PC-3 (cell line): ENCODE measurements around the gene ADAMTS4. TPM values are rescaled to one million over a fixed set of nuclear protein-coding genes. Genes with fewer than 3 reads are reported as not detected.

Source experiments
- ATAC-seq: fragments of 200-7000 bp; cut with Tn5 transposase; 2 replicates; pipeline ENCODE4 v1.9.1; 2020; ENCODE audit warnings: mild to moderate bottlenecking, moderate library complexity
- BruUV-seq: library from RNA; stranded (reverse); fragments of 400-500 nt; replicated peaks from 2 replicates; lab custom pipeline; 2021; lab: Mats Ljungman, UMichigan
- CTCF ChIA-PET: fragments of 300-600 bp; sonication (Branson Sonifier 250); formaldehyde crosslinking; loops from one replicate; lab custom pipeline; 2022; ENCODE audit warnings: antibody characterized with exemption; lab: Charles Lee
- POLR2A ChIA-PET: fragments of 300-600 bp; sonication (Branson Sonifier 250); formaldehyde crosslinking; loops from one replicate; lab custom pipeline; 2022; ENCODE audit warnings: antibody characterized with exemption; ENCODE audit not compliant: unreplicated experiment; lab: Charles Lee
- DNase-seq: peaks from one replicate; pipeline ENCODE4 v3.0.0-alpha.2; 2015
- H2AFZ ChIP-seq: fragments of 300-600 bp; sonication (generic); 2 replicates; pipeline ENCODE4 v1.6.0; 2016; ENCODE audit warnings: antibody characterized with exemption, low read length
- H3F3A ChIP-seq: fragments of 300-600 bp; sonication (generic); one replicate; pipeline ENCODE4 v1.6.0; 2017; ENCODE audit warnings: antibody characterized with exemption, low read length, control low read depth, mild to moderate bottlenecking; ENCODE audit not compliant: unreplicated experiment
- H3K27ac ChIP-seq: fragments of 300-600 bp; sonication (generic); 2 replicates; pipeline ENCODE4 v1.5.1; 2016; ENCODE audit warnings: mild to moderate bottlenecking, low read length
- H3K27me3 ChIP-seq: fragments of 300-600 bp; sonication (generic); 2 replicates; pipeline ENCODE4 v1.6.1; 2016; ENCODE audit warnings: low read length, mixed read lengths
- H3K36me3 ChIP-seq: fragments of 300-600 bp; sonication (generic); 2 replicates; pipeline ENCODE4 v1.6.1; 2016; ENCODE audit warnings: low read depth, mixed run types, low read length, mixed read lengths
- H3K4me1 ChIP-seq: fragments of 300-600 bp; sonication (generic); 2 replicates; pipeline ENCODE4 v1.5.1; 2016; ENCODE audit warnings: low read length; ENCODE audit not compliant: insufficient read depth
- H3K4me2 ChIP-seq: fragments of 300-600 bp; sonication (generic); 2 replicates; pipeline ENCODE4 v1.6.0; 2016; ENCODE audit warnings: low read length
- H3K4me3 ChIP-seq: fragments of 300-600 bp; sonication (generic); 2 replicates; pipeline ENCODE4 v1.5.1; 2016; ENCODE audit warnings: mild to moderate bottlenecking, low read length, mixed read lengths
- H3K79me2 ChIP-seq: fragments of 300-600 bp; sonication (generic); 2 replicates; pipeline ENCODE4 v1.6.1; 2017; ENCODE audit warnings: low read length, mixed read lengths
- H3K9ac ChIP-seq: fragments of 300-600 bp; sonication (generic); 2 replicates; pipeline ENCODE4 v1.6.0; 2016; ENCODE audit warnings: mild to moderate bottlenecking, low read length
- H3K9me2 ChIP-seq: fragments of 300-600 bp; sonication (generic); replicated peaks from 2 replicates; pipeline ENCODE4 v1.6.1; 2016; ENCODE audit warnings: mixed run types, low read length, mixed read lengths
- H3K9me3 ChIP-seq: fragments of 300-600 bp; sonication (generic); 2 replicates; pipeline ENCODE4 v1.6.1; 2016; ENCODE audit warnings: low read length, mixed read lengths
- H4K20me1 ChIP-seq: fragments of 300-600 bp; sonication (generic); 2 replicates; pipeline ENCODE4 v1.6.1; 2016; ENCODE audit warnings: low read length, mixed read lengths
- EZH2 ChIP-seq: fragments of 300-600 bp; sonication (generic); IDR thresholded peaks from one replicate; pipeline ENCODE4 v1.6.1; 2017; ENCODE audit warnings: antibody characterized with exemption, mild to moderate bottlenecking, low read length; ENCODE audit not compliant: unreplicated experiment
- EZH2phosphoT487 ChIP-seq: fragments of 300-600 bp; sonication (generic); IDR thresholded peaks from 2 replicates; pipeline ENCODE4 v1.6.1; 2018; ENCODE audit warnings: mild to moderate bottlenecking, antibody characterized with exemption, low read length, borderline replicate concordance
- intact Hi-C: fragments of 100-400 bp; cut with micrococcal nuclease; formaldehyde crosslinking; loops from 2 replicates; pipeline ENCODE4 v1.9.0; 2023
- total RNA-seq: library from RNA; depleted of rRNA; stranded (reverse); fragments of >200 nt; gene quantifications from 2 replicates; pipeline ENCODE4 v1.2.3, GENCODE V29; 2014
- TF ChIP-seq, protein P1 (sequence below): fragments of 300-600 bp; sonication (generic); conservative IDR thresholded peaks from 2 replicates; pipeline ENCODE4 v1.5.1; 2017; ENCODE audit warnings: antibody characterized with exemption, low read depth, mild to moderate bottlenecking, low read length

Gene ADAMTS4
- total RNA-seq, 1 experiment from 2014 or later = not detected

DNA sequence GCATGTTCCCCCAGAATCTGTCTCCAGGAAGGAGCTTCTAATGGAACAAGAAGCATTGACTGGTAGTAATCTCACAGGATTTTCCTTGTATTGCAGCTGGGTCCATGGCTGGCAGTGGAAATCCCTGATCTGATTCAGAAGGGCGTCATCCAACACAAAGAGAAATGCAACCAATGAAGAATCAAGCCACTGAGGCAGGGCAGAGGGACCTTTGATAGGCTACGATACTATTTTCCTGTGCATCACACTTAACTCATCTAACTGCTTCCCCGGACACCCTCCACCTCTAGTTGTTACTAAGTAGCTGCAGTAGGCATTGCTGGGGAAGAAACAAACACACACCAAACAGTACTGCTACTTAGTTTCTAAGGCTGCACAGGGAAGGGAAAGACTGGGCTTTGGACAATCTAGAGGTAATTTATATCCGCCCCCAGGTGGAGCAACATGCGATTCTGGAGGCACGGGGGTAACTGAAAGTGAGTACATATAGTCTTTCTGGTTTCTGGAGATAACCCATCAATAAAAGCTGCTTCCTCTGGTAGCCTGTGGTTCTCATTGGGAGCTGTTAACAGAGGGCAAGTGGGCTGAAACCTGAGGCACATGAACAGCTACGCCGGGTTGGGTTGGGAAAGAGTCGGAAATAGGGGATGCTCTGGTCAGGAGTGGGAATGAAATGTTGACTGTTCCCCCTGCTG lies 40.4 kb downstream of the ADAMTS4 start:
- Histone ChIP-seq H3K27ac (peak overlapping the region; percentile 21), H3K4me2 (peak overlapping the region; percentile 86), H3K79me2 (peaks cover 42% of the 10 kb centered on the region), H3K4me1 (peaks cover 37% of the 10 kb centered on the region), H3K9me2 (no peaks in the 10 kb centered on the region), H3K4me3 (peak overlapping the region; percentile 96), H3F3A (no peaks in the 10 kb centered on the region), H4K20me1 (no peaks in the 10 kb centered on the region), H3K27me3 (no peaks in the 10 kb centered on the region), H2AFZ (peak overlapping the region; percentile 81; the same call in 1 of the 2 replicates), H3K9me3 (no peaks in the 10 kb centered on the region), H3K9ac (peak overlapping the region; percentile 96), H3K36me3 (peaks cover 9% of the 10 kb centered on the region; the same call in 1 of the 2 replicates)
- ChIA-PET CTCF (no interaction called here), POLR2A (interaction anchor here (0.5 to 0.7 kb wide), 3 partner anchors 24 to 47 kb away, joined by 3 to 4 read pairs (median 3); no protein-coding TSS in a partner anchor)
- no peak for TF ChIP-seq EZH2
- no peak for TF ChIP-seq EZH2phosphoT487
- TF ChIP-seq, protein P1, sequence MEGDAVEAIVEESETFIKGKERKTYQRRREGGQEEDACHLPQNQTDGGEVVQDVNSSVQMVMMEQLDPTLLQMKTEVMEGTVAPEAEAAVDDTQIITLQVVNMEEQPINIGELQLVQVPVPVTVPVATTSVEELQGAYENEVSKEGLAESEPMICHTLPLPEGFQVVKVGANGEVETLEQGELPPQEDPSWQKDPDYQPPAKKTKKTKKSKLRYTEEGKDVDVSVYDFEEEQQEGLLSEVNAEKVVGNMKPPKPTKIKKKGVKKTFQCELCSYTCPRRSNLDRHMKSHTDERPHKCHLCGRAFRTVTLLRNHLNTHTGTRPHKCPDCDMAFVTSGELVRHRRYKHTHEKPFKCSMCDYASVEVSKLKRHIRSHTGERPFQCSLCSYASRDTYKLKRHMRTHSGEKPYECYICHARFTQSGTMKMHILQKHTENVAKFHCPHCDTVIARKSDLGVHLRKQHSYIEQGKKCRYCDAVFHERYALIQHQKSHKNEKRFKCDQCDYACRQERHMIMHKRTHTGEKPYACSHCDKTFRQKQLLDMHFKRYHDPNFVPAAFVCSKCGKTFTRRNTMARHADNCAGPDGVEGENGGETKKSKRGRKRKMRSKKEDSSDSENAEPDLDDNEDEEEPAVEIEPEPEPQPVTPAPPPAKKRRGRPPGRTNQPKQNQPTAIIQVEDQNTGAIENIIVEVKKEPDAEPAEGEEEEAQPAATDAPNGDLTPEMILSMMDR = no peak
- intact Hi-C loops = loop anchor here (2.0 kb wide), 1 partner anchor 40 kb away; the partner anchor contains the start of genes NIT1 and PFDN2
- DNase-seq = peak; percentile 25
- peak; percentile 0; the same call in 1 of the 2 replicates for ATAC-seq
- no TSS peak for BruUV-seq

DNA sequence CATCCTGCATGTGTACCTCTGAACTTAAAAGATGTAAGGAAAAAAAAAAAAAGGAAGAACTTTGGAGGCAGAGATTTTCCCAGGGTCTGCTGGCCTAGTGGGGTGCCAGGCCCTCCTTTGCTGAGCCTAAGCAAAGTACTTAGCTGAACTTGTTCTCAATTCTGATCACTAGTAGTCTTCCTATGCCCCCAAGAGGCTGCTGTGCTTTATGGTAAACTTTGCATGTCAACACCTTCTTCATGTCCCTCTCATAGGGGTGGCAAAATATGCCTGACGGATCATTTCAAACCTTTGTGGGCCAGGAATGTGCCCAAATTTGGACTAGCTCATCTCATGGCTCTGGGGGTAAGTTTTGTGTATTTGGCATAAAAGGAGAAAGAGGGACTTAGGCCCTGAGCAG lies 41.0 kb downstream of the ADAMTS4 start:
- H3K4me1 ChIP-seq = peaks cover 41% of the 10 kb centered on the region
- H3K9me2 ChIP-seq = no peaks in the 10 kb centered on the region
- H3K4me2 ChIP-seq = no peak overlapping the region
- DNase-seq = no peak
- no TSS peak for BruUV-seq
- CTCF ChIA-PET = no interaction called here
- no peaks in the 10 kb centered on the region for H3K9me3 ChIP-seq
- H3K27ac ChIP-seq = no peak overlapping the region
- H4K20me1 ChIP-seq = no peaks in the 10 kb centered on the region
- H3K4me3 ChIP-seq = no peak overlapping the region
- H3F3A ChIP-seq = no peaks in the 10 kb centered on the region
- intact Hi-C loops = loop anchor here (2.0 kb wide), 1 partner anchor 39 kb away; the partner anchor contains the start of genes NIT1 and PFDN2
- no peak overlapping the region for H3K9ac ChIP-seq
- H3K36me3 ChIP-seq = peaks cover 9% of the 10 kb centered on the region; the same call in 1 of the 2 replicates
- POLR2A ChIA-PET = no interaction called here
- no peaks in the 10 kb centered on the region for H3K27me3 ChIP-seq
- H3K79me2 ChIP-seq = peaks cover 42% of the 10 kb centered on the region
- no peak for ATAC-seq
- TF ChIP-seq, protein P1 = no peak
- no peak for TF ChIP-seq EZH2
- no peak for TF ChIP-seq EZH2phosphoT487
- H2AFZ ChIP-seq = no peak overlapping the region
